GM18508 (cell line): ENCODE data around the gene ENDOV.

Source experiments
- ATAC-seq: cut with Tn5 transposase; IDR thresholded peaks from one replicate; pipeline ENCODE4 v1.9.1; 2021; ENCODE audit warnings: moderate number of reproducible peaks; ENCODE audit not compliant: insufficient read depth, unreplicated experiment

Gene ENDOV

GRCh38 chr17:80445726-80446110, 30.8 kb downstream of the ENDOV start:
- no peak for ATAC-seq

- ATAC-seq, result no peak
These were observed 31.9 kb downstream of the ENDOV start for GRCh38 chr17:80446645-80447405.

- ATAC-seq, result no peak
These were observed 32.8 kb downstream of the ENDOV start for GRCh38 chr17:80447790-80448189.

GRCh38 chr17:80449194-80449929, 34.4 kb downstream of the ENDOV start:
- no peak for ATAC-seq

GRCh38 chr17:80449930-80450576, 35.1 kb downstream of the ENDOV start:
- no peak for ATAC-seq

GRCh38 chr17:80451104-80451775, 36.3 kb downstream of the ENDOV start:
- ATAC-seq, result no peak

GRCh38 chr17:80452173-80452915, 37.4 kb downstream of the ENDOV start:
- ATAC-seq, result no peak

GRCh38 chr17:80453126-80453997, 38.4 kb downstream of the ENDOV start:
- ATAC-seq, result no peak

GRCh38 chr17:80453998-80454556, 39.1 kb downstream of the ENDOV start:
- no peak for ATAC-seq

GRCh38 chr17:80454557-80455335, 39.8 kb downstream of the ENDOV start:
- peak; percentile 55 for ATAC-seq

- ATAC-seq, result no peak
These were observed 40.4 kb downstream of the ENDOV start for GRCh38 chr17:80455336-80455710.

- ATAC-seq, result no peak
These were observed 40.8 kb downstream of the ENDOV start for GRCh38 chr17:80455784-80456183.

- no peak for ATAC-seq
These were observed 41.7 kb downstream of the ENDOV start for GRCh38 chr17:80456465-80457235.

GRCh38 chr17:80457236-80457856, 42.4 kb downstream of the ENDOV start:
- ATAC-seq, result no peak

GRCh38 chr17:80458016-80458415, 43.0 kb downstream of the ENDOV start:
- no peak for ATAC-seq

- ATAC-seq, result no peak
These were observed 44.3 kb downstream of the ENDOV start for GRCh38 chr17:80459234-80459633.

GRCh38 chr17:80460429-80460834, 45.5 kb downstream of the ENDOV start:
- ATAC-seq, result no peak
